Cardiac muscle cell (in vitro differentiated cells and primary cell): Measurements from ENCODE around the gene B3GNT7. TPM values are rescaled to one million over a fixed set of nuclear protein-coding genes. Genes with fewer than 3 reads are reported as not detected.
"Not testable (repeated sequence)": the region's sequence is repeated elsewhere in the genome, so short reads cannot be mapped to it uniquely, and the experiment has no call there.

ENCODE experiments used
- DNase-seq, 2 donors: peaks; one replicate each; pipeline versions ENCODE4 v3.0.0 to v3.0.0-alpha.2; 2010 to 2017; ENCODE audit warnings: low read depth in 1 of 2, low spot score in 1 of 2
- H3K27ac ChIP-seq: fragments of 200-600 bp; sonication (generic); 2 replicates; pipeline ENCODE4 v1.5.1; 2016
- H3K27me3 ChIP-seq: fragments of 200-600 bp; sonication (generic); 2 replicates; pipeline ENCODE4 v1.6.0; 2016; ENCODE audit warnings: control low read depth
- H3K36me3 ChIP-seq: fragments of 200-600 bp; sonication (generic); 2 replicates; pipeline ENCODE4 v1.5.1; 2016; ENCODE audit warnings: control low read depth
- H3K4me1 ChIP-seq: fragments of 200-600 bp; sonication (generic); 2 replicates; pipeline ENCODE4 v1.8.1; 2017; ENCODE audit warnings: low read depth, mild to moderate bottlenecking, mixed run types
- H3K4me3 ChIP-seq: fragments of 200-600 bp; sonication (generic); 2 replicates; pipeline ENCODE4 v1.5.1; 2016; ENCODE audit warnings: mild to moderate bottlenecking
- H3K9me3 ChIP-seq: fragments of 200-600 bp; sonication (generic); 2 replicates; pipeline ENCODE4 v1.5.1; 2017; ENCODE audit warnings: low read depth, mild to moderate bottlenecking, control low read depth
- polyA plus RNA-seq: library from polyadenylated mRNA; unstranded; fragments of >200 nt; fragmentation: Nextera tagmentation; extraction: Ambion mirVana; gene quantifications from 2 replicates; pipeline ENCODE4 v1.2.1, GENCODE V29; 2016
- total RNA-seq: library from RNA; depleted of rRNA; stranded (reverse); fragments of >200 nt; gene quantifications from 2 replicates; pipeline ENCODE4 v1.2.3, GENCODE V29; 2016
- TF ChIP-seq, protein P1 (sequence below): IDR thresholded peaks from 2 replicates; pipeline ENCODE4 v1.5.1; 2012; ENCODE audit warnings: low read depth, mild to moderate bottlenecking, low read length

B3GNT7 gene
- total and polyA plus RNA-seq, 2 experiments from 2014 or later, result 2.9 to 15.8 TPM

DNA sequence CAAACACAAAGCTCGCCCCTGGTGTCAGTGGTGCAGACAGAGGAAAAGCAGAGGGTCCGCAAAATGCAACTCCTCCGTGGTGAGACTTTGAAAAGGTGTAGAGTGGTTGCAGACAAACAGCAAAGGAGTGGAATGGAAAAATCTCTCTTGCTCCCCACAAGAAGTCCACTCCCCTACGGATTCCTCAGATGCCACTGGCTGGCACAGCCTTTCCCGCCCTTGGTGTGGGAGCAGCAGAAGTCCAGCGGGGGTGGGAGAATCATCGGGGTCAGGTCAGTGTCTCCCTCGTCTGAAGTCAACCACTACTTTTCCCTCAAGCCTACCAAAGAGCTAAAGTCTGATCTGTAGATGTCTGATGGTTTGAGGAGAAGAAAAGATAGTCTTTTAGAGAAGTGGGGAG, 22.3 kb upstream of the B3GNT7 start:
- Histone ChIP-seq H3K27ac (peak overlapping the region; percentile 30), H3K4me3 (no peak overlapping the region), H3K4me1 (peaks cover 14% of the 10 kb centered on the region), H3K9me3 (no peaks in the 10 kb centered on the region), H3K27me3 (no peaks in the 10 kb centered on the region), H3K36me3 (no peaks in the 10 kb centered on the region)
- TF ChIP-seq, protein P1, sequence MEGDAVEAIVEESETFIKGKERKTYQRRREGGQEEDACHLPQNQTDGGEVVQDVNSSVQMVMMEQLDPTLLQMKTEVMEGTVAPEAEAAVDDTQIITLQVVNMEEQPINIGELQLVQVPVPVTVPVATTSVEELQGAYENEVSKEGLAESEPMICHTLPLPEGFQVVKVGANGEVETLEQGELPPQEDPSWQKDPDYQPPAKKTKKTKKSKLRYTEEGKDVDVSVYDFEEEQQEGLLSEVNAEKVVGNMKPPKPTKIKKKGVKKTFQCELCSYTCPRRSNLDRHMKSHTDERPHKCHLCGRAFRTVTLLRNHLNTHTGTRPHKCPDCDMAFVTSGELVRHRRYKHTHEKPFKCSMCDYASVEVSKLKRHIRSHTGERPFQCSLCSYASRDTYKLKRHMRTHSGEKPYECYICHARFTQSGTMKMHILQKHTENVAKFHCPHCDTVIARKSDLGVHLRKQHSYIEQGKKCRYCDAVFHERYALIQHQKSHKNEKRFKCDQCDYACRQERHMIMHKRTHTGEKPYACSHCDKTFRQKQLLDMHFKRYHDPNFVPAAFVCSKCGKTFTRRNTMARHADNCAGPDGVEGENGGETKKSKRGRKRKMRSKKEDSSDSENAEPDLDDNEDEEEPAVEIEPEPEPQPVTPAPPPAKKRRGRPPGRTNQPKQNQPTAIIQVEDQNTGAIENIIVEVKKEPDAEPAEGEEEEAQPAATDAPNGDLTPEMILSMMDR, result no peak
- no peak for DNase-seq

DNA sequence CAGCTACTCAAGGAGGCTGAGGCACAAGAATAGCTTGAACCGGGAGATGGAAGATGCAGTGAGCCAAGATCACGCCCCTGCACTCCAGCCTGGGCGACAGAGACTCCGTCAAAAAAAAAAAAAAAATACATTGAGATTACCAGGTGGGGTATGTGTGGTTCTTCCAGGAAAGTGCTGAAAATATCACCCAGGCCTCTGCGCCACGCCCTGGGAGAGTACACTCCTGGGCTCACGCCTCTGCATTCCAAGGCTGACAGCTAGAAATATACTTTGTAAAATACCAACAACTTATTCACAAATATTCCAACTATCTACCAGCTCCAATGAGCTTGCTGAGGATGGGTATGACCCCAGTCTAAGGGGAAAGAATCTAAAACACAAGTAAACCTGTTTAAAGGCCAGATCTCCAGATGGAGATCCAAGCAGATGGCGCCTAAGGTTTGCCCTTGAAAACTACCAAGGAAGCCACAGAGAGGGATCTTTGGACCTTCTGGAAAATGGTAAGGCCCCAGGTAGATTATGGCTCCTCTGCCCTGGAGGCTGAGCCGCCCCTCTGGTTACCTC, 21.6 kb upstream of the B3GNT7 start:
- H3K9me3 ChIP-seq, result no peaks in the 10 kb centered on the region
- TF ChIP-seq, protein P1, result no peak
- no peak overlapping the region for H3K4me3 ChIP-seq
- H3K4me1 ChIP-seq, result peaks cover 14% of the 10 kb centered on the region
- no peaks in the 10 kb centered on the region for H3K36me3 ChIP-seq
- no peaks in the 10 kb centered on the region for H3K27me3 ChIP-seq
- no peak for DNase-seq
- no peak overlapping the region for H3K27ac ChIP-seq

DNA sequence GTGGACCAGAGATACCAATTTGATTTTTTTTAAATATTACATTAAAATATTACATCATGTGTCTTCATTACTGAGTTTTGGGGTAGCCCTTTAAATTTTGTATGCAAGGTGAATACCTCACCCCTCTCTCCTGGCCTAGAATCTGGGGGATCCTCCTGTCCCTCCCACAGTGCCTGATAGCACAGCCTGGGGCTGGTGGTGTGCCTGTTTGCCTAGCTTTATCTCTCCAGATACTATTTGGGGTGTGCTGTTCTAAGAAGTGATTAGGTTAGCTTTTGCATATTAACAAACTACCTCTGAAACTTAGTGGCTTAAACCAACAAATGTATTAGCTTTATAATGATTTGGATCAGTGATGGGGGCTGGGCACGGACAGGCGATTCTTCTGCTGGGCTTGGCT, 20.7 kb upstream of the B3GNT7 start:
- H3K36me3 ChIP-seq, result no peaks in the 10 kb centered on the region
- H3K27me3 ChIP-seq, result no peaks in the 10 kb centered on the region
- H3K4me3 ChIP-seq, result no peak overlapping the region
- H3K9me3 ChIP-seq, result no peaks in the 10 kb centered on the region
- peaks cover 9% of the 10 kb centered on the region for H3K4me1 ChIP-seq
- no peak for DNase-seq
- TF ChIP-seq, protein P1, result no peak
- no peak overlapping the region for H3K27ac ChIP-seq

DNA sequence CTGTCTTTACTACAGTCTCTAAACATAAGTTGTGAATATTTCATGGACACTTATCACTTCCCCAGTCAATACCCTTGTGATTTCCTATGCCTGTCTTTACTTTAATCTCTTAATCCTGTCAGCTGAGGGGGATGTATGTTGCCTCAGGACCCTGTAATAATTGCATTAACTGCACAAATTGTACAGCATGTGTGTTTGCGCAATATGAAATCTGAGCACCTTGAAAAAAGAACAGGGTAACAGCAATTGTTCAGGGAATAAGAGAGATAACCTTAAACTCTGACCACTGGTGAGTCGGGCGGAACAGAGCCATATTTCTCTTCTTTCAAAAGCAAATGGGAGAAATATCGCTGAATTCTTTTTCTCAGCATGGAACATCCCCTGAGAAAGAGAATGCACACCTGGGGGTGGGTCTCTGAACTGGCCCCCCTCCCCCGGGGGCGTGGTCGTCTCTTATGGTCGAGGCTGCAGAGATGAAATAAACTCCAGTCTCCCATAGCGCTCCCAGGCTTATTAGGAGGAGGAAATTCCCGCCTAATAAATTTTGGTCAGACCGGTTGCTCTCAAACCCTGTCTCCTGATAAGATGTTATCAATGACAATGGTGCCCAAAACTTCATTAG, 19.4 kb upstream of the B3GNT7 start:
- DNase-seq, H3K36me3 ChIP-seq, H3K27me3 ChIP-seq, H3K4me1 ChIP-seq, H3K27ac ChIP-seq, H3K9me3 ChIP-seq, H3K4me3 ChIP-seq: not testable (repeated sequence)

DNA sequence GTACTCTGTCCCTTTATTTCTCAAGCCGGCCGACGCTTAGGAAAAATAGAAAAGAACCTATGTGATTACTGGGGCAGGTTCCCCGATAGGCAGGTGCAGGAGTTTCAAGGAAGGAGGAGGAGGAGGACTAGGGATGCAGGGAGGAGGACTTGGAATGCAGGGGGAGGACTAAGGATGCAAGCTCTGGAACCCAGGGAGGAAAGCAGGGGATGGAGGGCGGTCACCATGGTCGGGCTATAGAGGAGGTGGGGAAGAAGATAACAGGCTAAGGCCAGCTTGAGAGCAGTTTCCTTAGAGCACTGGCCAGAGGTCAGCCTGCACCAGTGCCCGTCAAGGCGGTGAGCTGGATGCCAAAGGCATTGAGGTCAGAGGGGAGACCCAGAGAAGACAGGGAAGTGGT, 18.7 kb upstream of the B3GNT7 start:
- H3K27ac ChIP-seq, result no peak overlapping the region
- DNase-seq, result no peak

More for the DNA sequence above, 18.7 kb upstream of the B3GNT7 start:
- no peaks in the 10 kb centered on the region for H3K27me3 ChIP-seq
- H3K9me3 ChIP-seq, result no peaks in the 10 kb centered on the region
- H3K4me3 ChIP-seq, result no peak overlapping the region
- TF ChIP-seq, protein P1, result no peak
- H3K36me3 ChIP-seq, result no peaks in the 10 kb centered on the region
- no peaks in the 10 kb centered on the region for H3K4me1 ChIP-seq
